AG04450 (cell line): ENCODE measurements around the gene PTPN1. TPM values are rescaled to one million over a fixed set of nuclear protein-coding genes. Genes with fewer than 3 reads are reported as not detected.

Experiments
- CTCF ChIA-PET: fragments of 300-600, 350-600 bp; formaldehyde crosslinking; extraction: SDS; loops from one replicate; lab custom pipeline; 2022; ENCODE audit warnings: antibody characterized with exemption, inconsistent platforms; lab: Charles Lee
- POLR2A ChIA-PET: fragments of 350-600 bp; formaldehyde crosslinking; extraction: SDS; loops from one replicate; lab custom pipeline; 2021; ENCODE audit warnings: antibody characterized with exemption, inconsistent platforms; lab: Yijun Ruan, JAX
- DNase-seq: peaks from one replicate; pipeline ENCODE4 v3.0.0-alpha.2; 2011; ENCODE audit warnings: low read depth, low spot score
- H3K27ac ChIP-seq: one replicate; pipeline ENCODE4 v1.5.1; 2012; ENCODE audit warnings: low read depth, low read length, control low read depth
- H3K27me3 ChIP-seq: one replicate; pipeline ENCODE4 v1.6.0; 2012; ENCODE audit warnings: low read length; ENCODE audit not compliant: control insufficient read depth, insufficient read depth
- H3K4me3 ChIP-seq: 2 replicates; pipeline ENCODE4 v1.5.1; 2011; ENCODE audit warnings: mild to moderate bottlenecking, low read depth, low read length, control low read depth
- H3K9me3 ChIP-seq: 2 replicates; pipeline ENCODE4 v1.5.1; 2012; ENCODE audit warnings: low read length; ENCODE audit not compliant: control insufficient read depth, insufficient read depth
- CTCF ChIP-seq: IDR thresholded peaks from 2 replicates; pipeline ENCODE4 v1.5.1; 2011; ENCODE audit warnings: low read depth, low read length, control low read depth, inconsistent platforms
- polyA plus RNA-seq: library from polyadenylated mRNA; depleted of rRNA; stranded (reverse); fragments of >200 nt; gene quantifications from 2 replicates; pipeline ENCODE4 v1.2.3, GENCODE V29; 2011

PTPN1 gene
- polyA plus RNA-seq, 1 experiment: 54.7 TPM

GRCh38 chr20:50600281-50600895 is 90.2 kb downstream of the PTPN1 start:
- ChIA-PET CTCF (interaction anchor here (0.6 to 1.3 kb wide), 2 partner anchors 149 to 188 kb away, joined by 3 to 9 read pairs; no protein-coding TSS in a partner anchor), POLR2A (no interaction called here)
- Histone ChIP-seq H3K9me3 (no peaks in the 10 kb centered on the region; the same call in 1 of the 2 replicates), H3K27me3 (no peaks in the 10 kb centered on the region), H3K4me3 (no peak overlapping the region), H3K27ac (no peak overlapping the region)
- TF ChIP-seq CTCF: no peak
- DNase-seq: no peak

- Histone ChIP-seq H3K4me3 (no peak overlapping the region), H3K27me3 (no peaks in the 10 kb centered on the region), H3K27ac (no peak overlapping the region), H3K9me3 (no peaks in the 10 kb centered on the region; the same call in 1 of the 2 replicates)
- no peak for DNase-seq
- CTCF ChIA-PET: no interaction called here
- TF ChIP-seq CTCF: no peak
- POLR2A ChIA-PET: no interaction called here
Measured at GRCh38 chr20:50601511-50602431, 91.6 kb downstream of the PTPN1 start.

- ChIA-PET CTCF (interaction anchor here (1.0 kb wide), 1 partner anchor 186 kb away, joined by 3 read pairs; no protein-coding TSS in a partner anchor), POLR2A (no interaction called here)
- DNase-seq: no peak
- H3K4me3 ChIP-seq: no peak overlapping the region
- no peak overlapping the region for H3K27ac ChIP-seq
- no peaks in the 10 kb centered on the region for H3K27me3 ChIP-seq
- H3K9me3 ChIP-seq: no peaks in the 10 kb centered on the region; the same call in 1 of the 2 replicates
- no peak for TF ChIP-seq CTCF
Measured at GRCh38 chr20:50602432-50603088, 92.4 kb downstream of the PTPN1 start.

GRCh38 chr20:50604451-50604850 is 94.3 kb downstream of the PTPN1 start:
- no peak for TF ChIP-seq CTCF

More at GRCh38 chr20:50604451-50604850, 94.3 kb downstream of the PTPN1 start:
- no peak for DNase-seq
- Histone ChIP-seq H3K27ac (no peak overlapping the region), H3K27me3 (no peaks in the 10 kb centered on the region), H3K4me3 (no peak overlapping the region), H3K9me3 (no peaks in the 10 kb centered on the region; the same call in 1 of the 2 replicates)
- CTCF ChIA-PET: interaction anchor here (1.3 kb wide), 1 partner anchor 145 kb away, joined by 3 read pairs; no protein-coding TSS in a partner anchor
- POLR2A ChIA-PET: interaction anchor here (0.5 kb wide), 1 partner anchor 22 kb away, joined by 5 read pairs; no protein-coding TSS in a partner anchor
